Lower lobe of right lung (tissue), 2 donors: ENCODE results near the gene ATP8B3. TPM values are rescaled to one million over a fixed set of nuclear protein-coding genes. Genes with fewer than 3 reads are reported as not detected.

Source experiments
- ATAC-seq, 2 donors: fragments of 200-7000 bp; cut with Tn5 transposase; one replicate each; pipeline ENCODE4 v1.9.1; 2020 to 2022; ENCODE audit warnings: mild to moderate bottlenecking in 2 of 2, moderate library complexity in 2 of 2
- DNase-seq: peaks from one replicate; pipeline ENCODE4 v3.0.0-alpha.2; 2020
- H3K27ac ChIP-seq: fragments of 200-600 bp; one replicate; pipeline ENCODE4 v1.8.0; 2022
- H3K27me3 ChIP-seq: fragments of 200-600 bp; one replicate; pipeline ENCODE4 v1.8.0; 2022; ENCODE audit warnings: low read depth
- H3K36me3 ChIP-seq: fragments of 200-600 bp; one replicate; pipeline ENCODE4 v1.8.0; 2022; ENCODE audit warnings: mild to moderate bottlenecking
- H3K4me1 ChIP-seq: fragments of 200-600 bp; one replicate; pipeline ENCODE4 v1.8.0; 2022
- H3K4me3 ChIP-seq: fragments of 200-600 bp; one replicate; pipeline ENCODE4 v1.8.0; 2022; ENCODE audit warnings: mild to moderate bottlenecking
- H3K9me3 ChIP-seq: fragments of 200-600 bp; one replicate; pipeline ENCODE4 v1.8.0; 2022
- intact Hi-C: fragments of 100-400 bp; cut with DNase I; formaldehyde crosslinking; loops from one replicate; pipeline ENCODE4 v1.11.0; 2022
- total RNA-seq: library from RNA; stranded (reverse); fragmentation: NEBNext Ultra II Directional; extraction: Animal tissue kit (Norgen Biotek cat#: 25700); gene quantifications from one replicate; pipeline ENCODE4 v1.2.1, GENCODE V29; 2021
- TF ChIP-seq, protein P1 (sequence below): fragments of 200-600 bp; IDR thresholded peaks from one replicate; pipeline ENCODE4 v1.8.0; 2022; ENCODE audit warnings: antibody characterized with exemption, mild to moderate bottlenecking
- donor health status: DM: no; HTN: yes; CAD: no; lungs with severe emphysema.

The ATP8B3 gene
- total RNA-seq, 1 donor from 2014 or later, result 2.1 TPM

DNA sequence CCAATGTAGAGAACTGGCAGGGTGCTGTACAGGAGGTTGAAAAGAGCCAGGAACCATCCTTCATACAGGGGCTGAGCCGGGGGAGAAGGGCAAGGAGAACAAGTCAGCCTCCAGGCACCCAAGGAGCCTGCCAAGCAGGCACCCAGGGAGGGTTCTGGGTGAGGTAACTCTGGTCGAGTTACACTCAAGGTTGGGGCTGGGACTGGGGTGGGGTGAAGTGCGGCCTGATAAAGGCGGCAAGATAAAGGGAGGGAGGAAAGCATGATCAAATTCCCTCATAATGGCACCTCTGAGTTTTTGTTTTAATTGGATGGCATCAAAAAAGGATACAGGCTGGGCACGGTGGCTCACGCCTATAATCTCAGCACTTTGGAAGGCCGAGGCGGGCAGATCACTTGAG, 25.0 kb downstream of the ATP8B3 start:
- Histone ChIP-seq H3K4me3 (no peak overlapping the region), H3K27me3 (peaks cover 50% of the 10 kb centered on the region), H3K4me1 (peaks cover 6% of the 10 kb centered on the region), H3K9me3 (peaks cover 2% of the 10 kb centered on the region), H3K36me3 (no peaks in the 10 kb centered on the region), H3K27ac (no peak overlapping the region)
- TF ChIP-seq, protein P1, sequence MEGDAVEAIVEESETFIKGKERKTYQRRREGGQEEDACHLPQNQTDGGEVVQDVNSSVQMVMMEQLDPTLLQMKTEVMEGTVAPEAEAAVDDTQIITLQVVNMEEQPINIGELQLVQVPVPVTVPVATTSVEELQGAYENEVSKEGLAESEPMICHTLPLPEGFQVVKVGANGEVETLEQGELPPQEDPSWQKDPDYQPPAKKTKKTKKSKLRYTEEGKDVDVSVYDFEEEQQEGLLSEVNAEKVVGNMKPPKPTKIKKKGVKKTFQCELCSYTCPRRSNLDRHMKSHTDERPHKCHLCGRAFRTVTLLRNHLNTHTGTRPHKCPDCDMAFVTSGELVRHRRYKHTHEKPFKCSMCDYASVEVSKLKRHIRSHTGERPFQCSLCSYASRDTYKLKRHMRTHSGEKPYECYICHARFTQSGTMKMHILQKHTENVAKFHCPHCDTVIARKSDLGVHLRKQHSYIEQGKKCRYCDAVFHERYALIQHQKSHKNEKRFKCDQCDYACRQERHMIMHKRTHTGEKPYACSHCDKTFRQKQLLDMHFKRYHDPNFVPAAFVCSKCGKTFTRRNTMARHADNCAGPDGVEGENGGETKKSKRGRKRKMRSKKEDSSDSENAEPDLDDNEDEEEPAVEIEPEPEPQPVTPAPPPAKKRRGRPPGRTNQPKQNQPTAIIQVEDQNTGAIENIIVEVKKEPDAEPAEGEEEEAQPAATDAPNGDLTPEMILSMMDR, result no peak
- no peak for ATAC-seq
- intact Hi-C loops, result no loop called here
- DNase-seq, result no peak

DNA sequence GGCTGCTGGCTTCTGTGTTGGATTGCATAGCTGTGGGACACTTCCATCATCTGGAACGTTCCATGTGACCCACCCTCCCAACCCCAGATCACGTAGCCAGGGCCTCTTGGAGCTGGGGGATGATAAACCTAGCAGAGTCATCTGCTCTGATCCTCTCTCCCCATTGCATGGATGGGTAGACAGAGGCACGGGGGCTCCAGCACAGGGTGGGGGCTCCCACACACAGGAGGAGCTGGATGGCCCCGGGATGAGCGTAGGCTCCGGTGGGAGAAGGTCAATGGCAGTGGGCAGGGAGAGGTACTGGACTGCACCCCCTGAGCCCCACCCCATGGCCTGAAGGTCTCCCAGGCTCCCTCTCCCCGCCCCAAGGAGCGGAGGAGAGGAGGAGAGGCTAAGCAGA, 25.4 kb downstream of the ATP8B3 start:
- ATAC-seq (no peak), DNase-seq (no peak)
- H3K4me3 ChIP-seq, result no peak overlapping the region
- TF ChIP-seq, protein P1, result no peak
- H3K27me3 ChIP-seq, result peaks cover 50% of the 10 kb centered on the region
- H3K9me3 ChIP-seq, result peaks cover 7% of the 10 kb centered on the region
- H3K27ac ChIP-seq, result no peak overlapping the region
- peaks cover 6% of the 10 kb centered on the region for H3K4me1 ChIP-seq
- H3K36me3 ChIP-seq, result no peaks in the 10 kb centered on the region
- intact Hi-C loops, result no loop called here

- Histone ChIP-seq H3K4me1 (peaks cover 6% of the 10 kb centered on the region), H3K36me3 (no peaks in the 10 kb centered on the region), H3K27ac (no peak overlapping the region), H3K27me3 (peaks cover 57% of the 10 kb centered on the region), H3K9me3 (peaks cover 9% of the 10 kb centered on the region), H3K4me3 (no peak overlapping the region)
- ATAC-seq (no peak), DNase-seq (no peak)
- intact Hi-C loops, result no loop called here
- TF ChIP-seq, protein P1, result no peak
Observed at GRCh38 chr19:1785310-1785709, 26.8 kb downstream of the ATP8B3 start.

- ATAC-seq, result no peak
Observed at GRCh38 chr19:1783874-1784273, 28.2 kb downstream of the ATP8B3 start.

GRCh38 chr19:1783354-1783753, 28.7 kb downstream of the ATP8B3 start:
- intact Hi-C loops, result no loop called here
- Histone ChIP-seq H3K27ac (no peak overlapping the region), H3K4me3 (no peak overlapping the region), H3K36me3 (no peaks in the 10 kb centered on the region), H3K9me3 (peaks cover 9% of the 10 kb centered on the region), H3K4me1 (no peaks in the 10 kb centered on the region), H3K27me3 (peaks cover 58% of the 10 kb centered on the region)
- DNase-seq (no peak), ATAC-seq (no peak)
- TF ChIP-seq, protein P1, result no peak

More at GRCh38 chr19:1783874-1784273, 28.2 kb downstream of the ATP8B3 start:
- no peaks in the 10 kb centered on the region for H3K36me3 ChIP-seq
- peaks cover 61% of the 10 kb centered on the region for H3K27me3 ChIP-seq
- intact Hi-C loops, result no loop called here
- H3K4me1 ChIP-seq, result no peaks in the 10 kb centered on the region
- TF ChIP-seq, protein P1, result no peak
- H3K4me3 ChIP-seq, result no peak overlapping the region
- no peak for DNase-seq
- peaks cover 9% of the 10 kb centered on the region for H3K9me3 ChIP-seq
- H3K27ac ChIP-seq, result no peak overlapping the region

DNA sequence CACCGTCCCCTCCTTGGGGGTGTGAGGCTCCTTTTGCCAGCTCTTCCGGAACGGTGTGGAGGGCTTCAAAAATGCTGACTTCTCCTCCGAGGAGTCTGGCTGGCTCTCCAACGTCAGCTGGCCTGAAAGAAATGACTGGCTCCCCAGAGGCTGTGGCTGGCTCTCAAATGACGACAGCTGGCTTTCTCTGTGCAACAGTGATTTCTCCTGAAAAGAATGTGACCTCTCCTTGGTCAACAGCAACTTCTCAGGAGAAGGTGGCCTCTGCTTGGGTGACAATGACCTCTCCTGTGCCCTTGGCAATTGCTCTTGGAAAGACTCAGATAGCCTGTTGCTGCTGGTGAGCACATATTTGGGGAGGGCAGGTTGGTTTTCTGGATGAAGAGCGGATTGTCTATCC, 29.6 kb downstream of the ATP8B3 start:
- intact Hi-C loops, result no loop called here
- Histone ChIP-seq H3K9me3 (peaks cover 9% of the 10 kb centered on the region), H3K27me3 (peaks cover 58% of the 10 kb centered on the region), H3K4me1 (no peaks in the 10 kb centered on the region), H3K27ac (no peak overlapping the region), H3K36me3 (no peaks in the 10 kb centered on the region), H3K4me3 (no peak overlapping the region)
- DNase-seq, result no peak
- ATAC-seq, result no peak
- TF ChIP-seq, protein P1, result no peak
